Measurements from ENCODE around the gene C10orf90. TPM values are rescaled to one million over a fixed set of nuclear protein-coding genes. Genes with fewer than 3 reads are reported as not detected.

C10orf90 gene
- total RNA-seq, 1 donor = 0.72 TPM

- Histone ChIP-seq H3K4me1 (ENCODE audit: insufficient read depth, low read length) (no peaks in the 10 kb centered on the region), H3K27me3 (ENCODE audit: insufficient read depth, low read length) (peaks cover 38% of the 10 kb centered on the region), H3K4me2 (ENCODE audit: insufficient read depth, low read length) (no peak overlapping the region), H4K20me1 (ENCODE audit: insufficient read depth, low read length) (no peaks in the 10 kb centered on the region), H2AFZ (ENCODE audit: low read length) (no peak overlapping the region), H3K79me2 (ENCODE audit: insufficient read depth, low read length) (no peaks in the 10 kb centered on the region), H3K36me3 (ENCODE audit: insufficient read depth, low read length) (no peaks in the 10 kb centered on the region), H3K27ac (ENCODE audit: low read depth, low read length) (no peak overlapping the region), H3K4me3 (ENCODE audit: insufficient read depth, low read length) (no peak overlapping the region), H3K9me3 (ENCODE audit: low read depth, low read length) (no peaks in the 10 kb centered on the region)
- TF ChIP-seq, protein P1, sequence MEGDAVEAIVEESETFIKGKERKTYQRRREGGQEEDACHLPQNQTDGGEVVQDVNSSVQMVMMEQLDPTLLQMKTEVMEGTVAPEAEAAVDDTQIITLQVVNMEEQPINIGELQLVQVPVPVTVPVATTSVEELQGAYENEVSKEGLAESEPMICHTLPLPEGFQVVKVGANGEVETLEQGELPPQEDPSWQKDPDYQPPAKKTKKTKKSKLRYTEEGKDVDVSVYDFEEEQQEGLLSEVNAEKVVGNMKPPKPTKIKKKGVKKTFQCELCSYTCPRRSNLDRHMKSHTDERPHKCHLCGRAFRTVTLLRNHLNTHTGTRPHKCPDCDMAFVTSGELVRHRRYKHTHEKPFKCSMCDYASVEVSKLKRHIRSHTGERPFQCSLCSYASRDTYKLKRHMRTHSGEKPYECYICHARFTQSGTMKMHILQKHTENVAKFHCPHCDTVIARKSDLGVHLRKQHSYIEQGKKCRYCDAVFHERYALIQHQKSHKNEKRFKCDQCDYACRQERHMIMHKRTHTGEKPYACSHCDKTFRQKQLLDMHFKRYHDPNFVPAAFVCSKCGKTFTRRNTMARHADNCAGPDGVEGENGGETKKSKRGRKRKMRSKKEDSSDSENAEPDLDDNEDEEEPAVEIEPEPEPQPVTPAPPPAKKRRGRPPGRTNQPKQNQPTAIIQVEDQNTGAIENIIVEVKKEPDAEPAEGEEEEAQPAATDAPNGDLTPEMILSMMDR (IDR thresholded peaks at IDR 0.05; ENCODE audit: extremely low read depth, low read depth, low read length) = no peak
- no peak for DNase-seq (ENCODE audit: insufficient read length, low spot score, missing footprints)
Measured at GRCh38 chr10:126528315-126528835, 142.1 kb downstream of the C10orf90 start.

- Histone ChIP-seq H4K20me1 (ENCODE audit: insufficient read depth, low read length) (no peaks in the 10 kb centered on the region), H3K27ac (ENCODE audit: low read depth, low read length) (no peak overlapping the region), H3K27me3 (ENCODE audit: insufficient read depth, low read length) (peaks cover 44% of the 10 kb centered on the region), H3K4me3 (ENCODE audit: insufficient read depth, low read length) (no peak overlapping the region), H3K36me3 (ENCODE audit: insufficient read depth, low read length) (no peaks in the 10 kb centered on the region), H2AFZ (ENCODE audit: low read length) (no peak overlapping the region), H3K4me2 (ENCODE audit: insufficient read depth, low read length) (no peak overlapping the region), H3K4me1 (ENCODE audit: insufficient read depth, low read length) (no peaks in the 10 kb centered on the region), H3K9me3 (ENCODE audit: low read depth, low read length) (no peaks in the 10 kb centered on the region), H3K79me2 (ENCODE audit: insufficient read depth, low read length) (no peaks in the 10 kb centered on the region)
- DNase-seq (ENCODE audit: insufficient read length, low spot score, missing footprints) = no peak
- TF ChIP-seq, protein P1 (IDR thresholded peaks at IDR 0.05; ENCODE audit: extremely low read depth, low read depth, low read length) = no peak
Measured at GRCh38 chr10:126527645-126528314, 142.7 kb downstream of the C10orf90 start.

GRCh38 chr10:126525326-126525725, 145.2 kb downstream of the C10orf90 start:
- no peak overlapping the region for H2AFZ ChIP-seq (ENCODE audit: low read length)
- H3K27ac ChIP-seq (ENCODE audit: low read depth, low read length) = no peak overlapping the region
- H3K79me2 ChIP-seq (ENCODE audit: insufficient read depth, low read length) = no peaks in the 10 kb centered on the region
- no peak overlapping the region for H3K4me2 ChIP-seq (ENCODE audit: insufficient read depth, low read length)
- DNase-seq (ENCODE audit: insufficient read length, low spot score, missing footprints) = no peak
- H3K9me3 ChIP-seq (ENCODE audit: low read depth, low read length) = no peaks in the 10 kb centered on the region
- no peaks in the 10 kb centered on the region for H4K20me1 ChIP-seq (ENCODE audit: insufficient read depth, low read length)
- no peaks in the 10 kb centered on the region for H3K4me1 ChIP-seq (ENCODE audit: insufficient read depth, low read length)
- H3K36me3 ChIP-seq (ENCODE audit: insufficient read depth, low read length) = no peaks in the 10 kb centered on the region
- peaks cover 44% of the 10 kb centered on the region for H3K27me3 ChIP-seq (ENCODE audit: insufficient read depth, low read length)
- no peak overlapping the region for H3K4me3 ChIP-seq (ENCODE audit: insufficient read depth, low read length)
- TF ChIP-seq, protein P1 (IDR thresholded peaks at IDR 0.05; ENCODE audit: extremely low read depth, low read depth, low read length) = no peak

GRCh38 chr10:126524526-126524925, 146.0 kb downstream of the C10orf90 start:
- Histone ChIP-seq H3K36me3 (ENCODE audit: insufficient read depth, low read length) (no peaks in the 10 kb centered on the region), H3K4me1 (ENCODE audit: insufficient read depth, low read length) (no peaks in the 10 kb centered on the region), H2AFZ (ENCODE audit: low read length) (no peak overlapping the region), H3K27ac (ENCODE audit: low read depth, low read length) (no peak overlapping the region), H3K4me2 (ENCODE audit: insufficient read depth, low read length) (no peak overlapping the region), H4K20me1 (ENCODE audit: insufficient read depth, low read length) (no peaks in the 10 kb centered on the region), H3K27me3 (ENCODE audit: insufficient read depth, low read length) (peaks cover 43% of the 10 kb centered on the region), H3K9me3 (ENCODE audit: low read depth, low read length) (no peaks in the 10 kb centered on the region), H3K4me3 (ENCODE audit: insufficient read depth, low read length) (no peak overlapping the region), H3K79me2 (ENCODE audit: insufficient read depth, low read length) (no peaks in the 10 kb centered on the region)
- no peak for DNase-seq (ENCODE audit: insufficient read length, low spot score, missing footprints)
- TF ChIP-seq, protein P1 (IDR thresholded peaks at IDR 0.05; ENCODE audit: extremely low read depth, low read depth, low read length) = no peak
